ENCODE results near the gene TUT1. TPM values are rescaled to one million over a fixed set of nuclear protein-coding genes. Genes with fewer than 3 reads are reported as not detected.

TUT1 gene
- total RNA-seq, 1 experiment from 2014 or later, result 19.9 TPM

GRCh38 chr11:62603072-62603408 is 11.7 kb upstream of the TUT1 start:
- no peaks in the 10 kb centered on the region for H3K27me3 ChIP-seq (ENCODE audit: control insufficient read depth, insufficient read depth, low read length)
- peaks cover 26% of the 10 kb centered on the region for H3K4me1 ChIP-seq (ENCODE audit: control insufficient read depth, insufficient read depth, low read length)
- DNase-seq (ENCODE audit: low read depth, low spot score) (no peak), ATAC-seq (no peak)
- peaks cover 17% of the 10 kb centered on the region for H3K36me3 ChIP-seq (ENCODE audit: control insufficient read depth, insufficient read depth, low read length)
- no peak overlapping the region for H3K27ac ChIP-seq (ENCODE audit: low read length)
- TF ChIP-seq, protein P1, sequence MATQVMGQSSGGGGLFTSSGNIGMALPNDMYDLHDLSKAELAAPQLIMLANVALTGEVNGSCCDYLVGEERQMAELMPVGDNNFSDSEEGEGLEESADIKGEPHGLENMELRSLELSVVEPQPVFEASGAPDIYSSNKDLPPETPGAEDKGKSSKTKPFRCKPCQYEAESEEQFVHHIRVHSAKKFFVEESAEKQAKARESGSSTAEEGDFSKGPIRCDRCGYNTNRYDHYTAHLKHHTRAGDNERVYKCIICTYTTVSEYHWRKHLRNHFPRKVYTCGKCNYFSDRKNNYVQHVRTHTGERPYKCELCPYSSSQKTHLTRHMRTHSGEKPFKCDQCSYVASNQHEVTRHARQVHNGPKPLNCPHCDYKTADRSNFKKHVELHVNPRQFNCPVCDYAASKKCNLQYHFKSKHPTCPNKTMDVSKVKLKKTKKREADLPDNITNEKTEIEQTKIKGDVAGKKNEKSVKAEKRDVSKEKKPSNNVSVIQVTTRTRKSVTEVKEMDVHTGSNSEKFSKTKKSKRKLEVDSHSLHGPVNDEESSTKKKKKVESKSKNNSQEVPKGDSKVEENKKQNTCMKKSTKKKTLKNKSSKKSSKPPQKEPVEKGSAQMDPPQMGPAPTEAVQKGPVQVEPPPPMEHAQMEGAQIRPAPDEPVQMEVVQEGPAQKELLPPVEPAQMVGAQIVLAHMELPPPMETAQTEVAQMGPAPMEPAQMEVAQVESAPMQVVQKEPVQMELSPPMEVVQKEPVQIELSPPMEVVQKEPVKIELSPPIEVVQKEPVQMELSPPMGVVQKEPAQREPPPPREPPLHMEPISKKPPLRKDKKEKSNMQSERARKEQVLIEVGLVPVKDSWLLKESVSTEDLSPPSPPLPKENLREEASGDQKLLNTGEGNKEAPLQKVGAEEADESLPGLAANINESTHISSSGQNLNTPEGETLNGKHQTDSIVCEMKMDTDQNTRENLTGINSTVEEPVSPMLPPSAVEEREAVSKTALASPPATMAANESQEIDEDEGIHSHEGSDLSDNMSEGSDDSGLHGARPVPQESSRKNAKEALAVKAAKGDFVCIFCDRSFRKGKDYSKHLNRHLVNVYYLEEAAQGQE (IDR thresholded peaks at IDR 0.05; ENCODE audit: insufficient read depth in 1 of 2, low read depth in 2 of 2, low read length in 1 of 2), result no peak
- no peak for TF ChIP-seq TCF7L2 (IDR thresholded peaks at IDR 0.05; ENCODE audit: low read depth, low read length)
- TF ChIP-seq SIN3A (IDR thresholded peaks at IDR 0.05; ENCODE audit: borderline replicate concordance, insufficient read depth, low read depth, low read length), result no peak
- TF ChIP-seq, protein P2, sequence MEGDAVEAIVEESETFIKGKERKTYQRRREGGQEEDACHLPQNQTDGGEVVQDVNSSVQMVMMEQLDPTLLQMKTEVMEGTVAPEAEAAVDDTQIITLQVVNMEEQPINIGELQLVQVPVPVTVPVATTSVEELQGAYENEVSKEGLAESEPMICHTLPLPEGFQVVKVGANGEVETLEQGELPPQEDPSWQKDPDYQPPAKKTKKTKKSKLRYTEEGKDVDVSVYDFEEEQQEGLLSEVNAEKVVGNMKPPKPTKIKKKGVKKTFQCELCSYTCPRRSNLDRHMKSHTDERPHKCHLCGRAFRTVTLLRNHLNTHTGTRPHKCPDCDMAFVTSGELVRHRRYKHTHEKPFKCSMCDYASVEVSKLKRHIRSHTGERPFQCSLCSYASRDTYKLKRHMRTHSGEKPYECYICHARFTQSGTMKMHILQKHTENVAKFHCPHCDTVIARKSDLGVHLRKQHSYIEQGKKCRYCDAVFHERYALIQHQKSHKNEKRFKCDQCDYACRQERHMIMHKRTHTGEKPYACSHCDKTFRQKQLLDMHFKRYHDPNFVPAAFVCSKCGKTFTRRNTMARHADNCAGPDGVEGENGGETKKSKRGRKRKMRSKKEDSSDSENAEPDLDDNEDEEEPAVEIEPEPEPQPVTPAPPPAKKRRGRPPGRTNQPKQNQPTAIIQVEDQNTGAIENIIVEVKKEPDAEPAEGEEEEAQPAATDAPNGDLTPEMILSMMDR (IDR thresholded peaks at IDR 0.05), result no peak
- no peak for TF ChIP-seq POLR2AphosphoS5 (IDR thresholded peaks at IDR 0.05; ENCODE audit: low read depth, low read length)
- H3K9me3 ChIP-seq (ENCODE audit: control insufficient read depth, insufficient read depth, low read depth, low read length), result no peaks in the 10 kb centered on the region
- no peak overlapping the region for H3K4me3 ChIP-seq (ENCODE audit: low read depth in 2 of 2, low read length in 2 of 2)
- intact Hi-C loops (cut with micrococcal nuclease; ENCODE audit: unreplicated experiment), result no loop called here
- in situ Hi-C loops (cut with HindIII; ENCODE audit: low pct_unique_long_range_greater_than_20kb, low sequenced_read_pairs), result no loop called here
- BruUV-seq (replicated peaks), result no TSS peak
- ChIA-PET POLR2A (no interaction called here), CTCF (no interaction called here)

GRCh38 chr11:62602141-62603071 is 11.1 kb upstream of the TUT1 start:
- in situ Hi-C loops (cut with HindIII; ENCODE audit: low pct_unique_long_range_greater_than_20kb, low sequenced_read_pairs) (no loop called here), intact Hi-C loops (cut with micrococcal nuclease; ENCODE audit: unreplicated experiment) (no loop called here)
- BruUV-seq (replicated peaks), result no TSS peak
- H3K27ac ChIP-seq (ENCODE audit: low read length), result peak overlapping the region; percentile 79; the same call in 1 of the 2 replicates
- ATAC-seq (peak; percentile 19), DNase-seq (ENCODE audit: low read depth, low spot score) (no peak)
- ChIA-PET POLR2A (interaction anchor here (0.7 to 1.9 kb wide), 2 partner anchors 11 to 184 kb away, joined by 3 to 7 read pairs; partner anchors contain the start of gene TUT1), CTCF (interaction anchor here (1.3 kb wide), 1 partner anchor 9 kb away, joined by 5 read pairs; no protein-coding TSS in a partner anchor)
- H3K9me3 ChIP-seq (ENCODE audit: control insufficient read depth, insufficient read depth, low read depth, low read length), result no peaks in the 10 kb centered on the region
- TF ChIP-seq, protein P1 (IDR thresholded peaks at IDR 0.05; ENCODE audit: insufficient read depth in 1 of 2, low read depth in 2 of 2, low read length in 1 of 2), result no peak
- no peak for TF ChIP-seq SIN3A (IDR thresholded peaks at IDR 0.05; ENCODE audit: borderline replicate concordance, insufficient read depth, low read depth, low read length)
- TF ChIP-seq POLR2AphosphoS5 (IDR thresholded peaks at IDR 0.05; ENCODE audit: low read depth, low read length), result no peak
- TF ChIP-seq, protein P2 (IDR thresholded peaks at IDR 0.05), result no peak
- no peak for TF ChIP-seq TCF7L2 (IDR thresholded peaks at IDR 0.05; ENCODE audit: low read depth, low read length)
- no peaks in the 10 kb centered on the region for H3K27me3 ChIP-seq (ENCODE audit: control insufficient read depth, insufficient read depth, low read length)
- peaks cover 20% of the 10 kb centered on the region for H3K36me3 ChIP-seq (ENCODE audit: control insufficient read depth, insufficient read depth, low read length)
- H3K4me3 ChIP-seq (ENCODE audit: low read depth in 2 of 2, low read length in 2 of 2), result peak overlapping the region; percentile 70 to 76
- peaks cover 26% of the 10 kb centered on the region for H3K4me1 ChIP-seq (ENCODE audit: control insufficient read depth, insufficient read depth, low read length)

Measured in Panc1 (cell line).